Raji (cell line): ENCODE measurements around the gene IRAK1.

Source experiments
- POLR2A ChIP-seq: IDR thresholded peaks from 2 replicates; pipeline ENCODE4 v1.6.1; 2011; ENCODE audit warnings: low read depth, low read length, control low read depth; ENCODE audit not compliant: insufficient read depth

IRAK1 gene

GRCh38 chrX:153966841-153967535 is 52.7 kb downstream of the IRAK1 start:
- TF ChIP-seq POLR2A, result no peak

- no peak for TF ChIP-seq POLR2A
These were observed 53.4 kb downstream of the IRAK1 start for GRCh38 chrX:153966283-153966688.

DNA sequence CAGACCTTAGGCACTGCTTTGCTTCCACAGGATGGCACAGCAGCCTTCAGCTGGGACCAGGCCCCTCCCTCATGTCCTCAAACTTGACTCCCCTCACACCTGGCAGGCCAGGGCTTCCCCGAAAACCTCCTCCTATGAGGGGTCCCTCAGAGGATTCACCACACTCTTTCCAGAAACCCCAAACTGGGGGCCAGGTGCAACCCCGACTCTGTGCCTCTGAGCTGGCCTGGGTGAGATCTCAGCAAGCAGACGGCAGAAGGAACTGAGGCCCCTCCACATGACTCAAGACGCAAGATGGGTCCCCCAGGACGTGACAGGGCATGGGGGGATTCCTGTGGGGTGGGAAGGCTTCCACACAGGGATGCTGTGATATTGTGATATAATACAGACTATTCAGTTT is 54.3 kb downstream of the IRAK1 start:
- TF ChIP-seq POLR2A, result no peak

DNA sequence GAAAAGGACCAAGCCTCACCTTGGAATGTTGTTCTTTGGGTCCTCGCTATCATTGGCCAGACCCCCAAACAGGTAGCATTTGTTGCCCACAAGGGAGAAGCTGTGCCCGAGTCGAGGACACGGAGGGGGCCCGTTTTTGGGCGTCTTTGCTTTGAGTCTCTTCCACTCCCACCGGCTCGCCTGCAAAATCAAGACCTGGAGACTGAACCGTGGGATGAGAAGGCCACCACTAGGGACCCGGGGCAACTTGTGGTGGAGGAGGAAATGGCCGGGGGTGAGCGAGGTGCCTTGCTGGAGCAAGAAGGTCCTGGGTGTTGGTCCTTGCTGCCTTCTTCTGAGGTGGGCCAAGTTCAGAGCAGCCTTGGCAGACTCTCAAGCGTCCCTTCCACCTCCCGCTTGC is 55.6 kb downstream of the IRAK1 start:
- TF ChIP-seq POLR2A, result no peak

- TF ChIP-seq POLR2A, result no peak
These were observed 56.2 kb downstream of the IRAK1 start for GRCh38 chrX:153963546-153963945.

- no peak for TF ChIP-seq POLR2A
These were observed 58.4 kb downstream of the IRAK1 start for GRCh38 chrX:153961292-153961691.

GRCh38 chrX:153960786-153961185 is 58.9 kb downstream of the IRAK1 start:
- TF ChIP-seq POLR2A, result no peak
